Adrenal gland (tissue), 5 donors: ENCODE measurements around the gene SSBP3.

ENCODE experiments used
- CTCF ChIP-seq, 6 experiments: fragments of 450-650 bp in 4 of 6; fragments of 200-600 bp in 2 of 6; sonication (generic) in 1 of 6; IDR thresholded peaks; 1 replicate in 5 of 6; 2 replicates in 1 of 6; pipeline versions ENCODE4 v1.5.1 to v1.8.0; 2016 to 2021; ENCODE audit warnings: antibody characterized with exemption in 6 of 6, mild to moderate bottlenecking in 2 of 6, moderate library complexity in 1 of 6
- POLR2A ChIP-seq, 2 donors: fragments of 450-650 bp; IDR thresholded peaks; one replicate each; pipeline ENCODE4 v1.6.1; 2017; ENCODE audit warnings: antibody characterized with exemption in 2 of 2, mild to moderate bottlenecking in 2 of 2, moderate library complexity in 1 of 2
- donor health status: DM: no; HTN: no; CAD: no.

DNA sequence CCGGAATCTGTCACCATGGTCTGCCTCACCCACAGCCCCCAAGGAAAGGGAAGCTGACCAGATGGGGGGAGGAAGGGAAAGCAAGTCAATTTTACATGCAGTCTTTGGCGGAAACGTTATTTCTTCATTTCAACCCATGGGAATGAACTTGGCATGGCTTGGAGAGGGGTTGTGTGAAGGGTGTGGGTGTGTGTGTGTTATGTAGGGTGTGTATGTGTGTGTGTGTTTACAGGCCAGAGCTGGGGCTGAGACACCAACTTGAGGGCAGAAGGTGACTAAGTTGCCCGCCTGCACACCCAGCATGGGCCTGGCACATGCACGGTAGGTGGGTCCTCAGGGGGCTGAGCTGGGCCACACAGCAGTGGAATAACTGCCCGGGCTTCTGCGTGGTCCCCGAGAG is 141.1 kb downstream of the SSBP3 start:
- no peak for TF ChIP-seq CTCF (IDR thresholded peaks at IDR 0.05)
- TF ChIP-seq POLR2A (IDR thresholded peaks at IDR 0.05): no peak
